Keratinocyte (primary cell): ENCODE measurements around the gene F10. TPM values are rescaled to one million over a fixed set of nuclear protein-coding genes. Genes with fewer than 3 reads are reported as not detected.

Source experiments
- DNase-seq: peaks from one replicate; pipeline ENCODE4 v3.0.0-alpha.2; 2011; ENCODE audit warnings: low read depth, missing footprints, low spot score
- FAIRE-seq: peaks from 2 replicates; lab custom pipeline; 2011; peaks lifted over from hg19 to GRCh38; lab: Jason Lieb, UNC
- H2AFZ ChIP-seq: 2 replicates; pipeline ENCODE4 v1.6.0; 2012; ENCODE audit warnings: low read length, control low read depth, inconsistent platforms; ENCODE audit not compliant: control insufficient read depth
- H3K27ac ChIP-seq: 2 replicates; pipeline ENCODE4 v1.5.1; 2011; ENCODE audit warnings: low read length; ENCODE audit not compliant: control insufficient read depth, insufficient read depth
- H3K27me3 ChIP-seq: 3 replicates; pipeline ENCODE4 v1.6.0; 2011; ENCODE audit warnings: low read length; ENCODE audit not compliant: control insufficient read depth, insufficient read depth; ENCODE audit errors: extremely low read depth
- H3K36me3 ChIP-seq, 2 experiments: 2 replicates in 1 of 2; 3 replicates in 1 of 2; pipeline ENCODE4 v1.5.1; 2011; ENCODE audit warnings: low read length in 2 of 2, mild to moderate bottlenecking in 1 of 2; ENCODE audit not compliant: control insufficient read depth in 2 of 2, insufficient read depth in 2 of 2; ENCODE audit errors: extremely low read depth in 1 of 2
- H3K4me1 ChIP-seq: 3 replicates; pipeline ENCODE4 v1.5.1; 2011; ENCODE audit warnings: low read length; ENCODE audit not compliant: control insufficient read depth, insufficient read depth; ENCODE audit errors: extremely low read depth
- H3K4me2 ChIP-seq: 3 replicates; pipeline ENCODE4 v1.6.0; 2011; ENCODE audit warnings: low read depth, low read length; ENCODE audit not compliant: control insufficient read depth, insufficient read depth; ENCODE audit errors: extremely low read depth
- H3K4me3 ChIP-seq, 3 experiments: fragments of 200-600 bp in 1 of 3; sonication (generic) in 1 of 3; 2 replicates in 2 of 3; 3 replicates in 1 of 3; pipeline ENCODE4 v1.5.1; 2011 to 2016; ENCODE audit warnings: low read length in 3 of 3, mild to moderate bottlenecking in 3 of 3, control low read depth in 2 of 3, inconsistent platforms in 1 of 3, low read depth in 1 of 3, mixed read lengths in 1 of 3, mixed run types in 1 of 3, moderate library complexity in 1 of 3; ENCODE audit not compliant: control insufficient read depth in 2 of 3, insufficient read depth in 2 of 3; ENCODE audit errors: extremely low read depth in 1 of 3
- H3K79me2 ChIP-seq: 2 replicates; pipeline ENCODE4 v1.6.0; 2012; ENCODE audit warnings: low read length; ENCODE audit not compliant: control insufficient read depth, insufficient read depth
- H3K9ac ChIP-seq: 3 replicates; pipeline ENCODE4 v1.6.0; 2011; ENCODE audit warnings: low read length; ENCODE audit not compliant: control insufficient read depth, insufficient read depth; ENCODE audit errors: extremely low read depth
- H3K9me1 ChIP-seq: 3 replicates; pipeline ENCODE4 v1.6.0; 2011; ENCODE audit warnings: low read length; ENCODE audit not compliant: control insufficient read depth, insufficient read depth; ENCODE audit errors: extremely low read depth
- H3K9me3 ChIP-seq: 2 replicates; pipeline ENCODE4 v1.5.1; 2012; ENCODE audit warnings: low read depth, low read length; ENCODE audit not compliant: control insufficient read depth
- H4K20me1 ChIP-seq: 3 replicates; pipeline ENCODE4 v1.6.0; 2011; ENCODE audit warnings: low read length; ENCODE audit not compliant: control insufficient read depth, insufficient read depth; ENCODE audit errors: extremely low read depth
- EZH2 ChIP-seq: IDR thresholded peaks from one replicate; pipeline ENCODE4 v1.6.1; 2012; ENCODE audit warnings: inconsistent platforms, mild to moderate bottlenecking, low read length, moderate library complexity
- dilution Hi-C: fragments of 300-500 bp; cut with MboI; formaldehyde crosslinking; loops from one replicate; pipeline ENCODE4 v1.7.0; 2020; ENCODE audit warnings: low sequenced_read_pairs; ENCODE audit not compliant: extremely low pct_ligation_motif_present
- polyA plus RNA-seq, 5 experiments: library from polyadenylated mRNA; depleted of rRNA in 3 of 5; stranded (reverse) in 3 of 5; stranded (forward) in 1 of 5; unstranded in 1 of 5; fragments of >200 nt; gene quantifications; 1 replicate in 1 of 5; 2 replicates in 3 of 5; 3 replicates in 1 of 5; pipeline versions ENCODE4 v1.2.1 to v1.2.3, GENCODE V29; 2011 to 2012; ENCODE audit warnings: missing spikeins in 2 of 5, low read depth in 1 of 5, low replicate concordance in 1 of 5
- TF ChIP-seq, protein P1 (sequence below), 3 experiments: IDR thresholded peaks in 1 of 3; conservative IDR thresholded peaks in 1 of 3; optimal IDR thresholded peaks in 1 of 3; 2 replicates in 2 of 3; 3 replicates in 1 of 3; pipeline versions ENCODE3 to v1.5.1; 2011; ENCODE audit warnings: low read length in 3 of 3, mild to moderate bottlenecking in 3 of 3, moderate library complexity in 2 of 3, control low read depth in 1 of 3, inconsistent platforms in 1 of 3; ENCODE audit not compliant: insufficient read depth in 2 of 3; ENCODE audit errors: extremely low read depth in 1 of 3

F10 gene
- polyA plus RNA-seq, 1 donor (not counting 4 experiments of a cell fraction or from before 2014, with no cell fraction given) = not detected

DNA sequence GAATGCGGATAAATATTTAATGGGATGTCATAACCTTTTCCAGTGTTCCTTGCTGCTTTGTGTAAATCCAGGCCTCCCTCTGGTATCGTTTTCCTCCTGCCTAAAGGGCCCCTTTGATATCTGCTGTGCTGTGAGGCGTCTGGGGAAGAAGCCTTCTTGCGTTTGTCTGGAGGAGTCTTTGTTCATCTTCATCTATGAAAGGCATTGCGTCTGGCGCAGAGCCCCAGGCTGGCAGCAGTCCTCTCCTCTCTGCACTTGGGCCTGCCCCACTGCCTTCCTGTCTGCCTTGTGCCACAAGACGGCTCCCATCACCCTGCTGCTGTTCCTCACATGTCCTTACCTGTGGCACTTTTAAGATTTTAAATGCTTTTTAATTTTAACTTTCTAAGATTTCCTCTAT, 45.6 kb downstream of the F10 start:
- Histone ChIP-seq H3K4me2 (no peak overlapping the region), H2AFZ (no peak overlapping the region), H3K9me1 (no peaks in the 10 kb centered on the region), H3K36me3 (peaks cover 9 to 15% of the 10 kb centered on the region in 2 experiments), H3K4me1 (no peaks in the 10 kb centered on the region), H3K27me3 (peaks cover under 1% of the 10 kb centered on the region), H3K9ac (no peak overlapping the region), H3K4me3 (no peak overlapping the region), H3K79me2 (no peaks in the 10 kb centered on the region), H3K27ac (no peak overlapping the region), H4K20me1 (no peaks in the 10 kb centered on the region), H3K9me3 (no peaks in the 10 kb centered on the region)
- no peak for DNase-seq
- dilution Hi-C loops = no loop called here
- TF ChIP-seq, protein P1, sequence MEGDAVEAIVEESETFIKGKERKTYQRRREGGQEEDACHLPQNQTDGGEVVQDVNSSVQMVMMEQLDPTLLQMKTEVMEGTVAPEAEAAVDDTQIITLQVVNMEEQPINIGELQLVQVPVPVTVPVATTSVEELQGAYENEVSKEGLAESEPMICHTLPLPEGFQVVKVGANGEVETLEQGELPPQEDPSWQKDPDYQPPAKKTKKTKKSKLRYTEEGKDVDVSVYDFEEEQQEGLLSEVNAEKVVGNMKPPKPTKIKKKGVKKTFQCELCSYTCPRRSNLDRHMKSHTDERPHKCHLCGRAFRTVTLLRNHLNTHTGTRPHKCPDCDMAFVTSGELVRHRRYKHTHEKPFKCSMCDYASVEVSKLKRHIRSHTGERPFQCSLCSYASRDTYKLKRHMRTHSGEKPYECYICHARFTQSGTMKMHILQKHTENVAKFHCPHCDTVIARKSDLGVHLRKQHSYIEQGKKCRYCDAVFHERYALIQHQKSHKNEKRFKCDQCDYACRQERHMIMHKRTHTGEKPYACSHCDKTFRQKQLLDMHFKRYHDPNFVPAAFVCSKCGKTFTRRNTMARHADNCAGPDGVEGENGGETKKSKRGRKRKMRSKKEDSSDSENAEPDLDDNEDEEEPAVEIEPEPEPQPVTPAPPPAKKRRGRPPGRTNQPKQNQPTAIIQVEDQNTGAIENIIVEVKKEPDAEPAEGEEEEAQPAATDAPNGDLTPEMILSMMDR (optimal IDR thresholded peaks at IDR 0.05 in 1 of 3, IDR thresholded peaks at IDR 0.05 in 1 of 3, conservative IDR thresholded peaks at IDR 0.05 in 1 of 3; ENCODE audit: extremely low read depth in 1 of 3, insufficient read depth in 2 of 3, low read length in 3 of 3) = no peak
- no peak for TF ChIP-seq EZH2
- FAIRE-seq = no peak

DNA sequence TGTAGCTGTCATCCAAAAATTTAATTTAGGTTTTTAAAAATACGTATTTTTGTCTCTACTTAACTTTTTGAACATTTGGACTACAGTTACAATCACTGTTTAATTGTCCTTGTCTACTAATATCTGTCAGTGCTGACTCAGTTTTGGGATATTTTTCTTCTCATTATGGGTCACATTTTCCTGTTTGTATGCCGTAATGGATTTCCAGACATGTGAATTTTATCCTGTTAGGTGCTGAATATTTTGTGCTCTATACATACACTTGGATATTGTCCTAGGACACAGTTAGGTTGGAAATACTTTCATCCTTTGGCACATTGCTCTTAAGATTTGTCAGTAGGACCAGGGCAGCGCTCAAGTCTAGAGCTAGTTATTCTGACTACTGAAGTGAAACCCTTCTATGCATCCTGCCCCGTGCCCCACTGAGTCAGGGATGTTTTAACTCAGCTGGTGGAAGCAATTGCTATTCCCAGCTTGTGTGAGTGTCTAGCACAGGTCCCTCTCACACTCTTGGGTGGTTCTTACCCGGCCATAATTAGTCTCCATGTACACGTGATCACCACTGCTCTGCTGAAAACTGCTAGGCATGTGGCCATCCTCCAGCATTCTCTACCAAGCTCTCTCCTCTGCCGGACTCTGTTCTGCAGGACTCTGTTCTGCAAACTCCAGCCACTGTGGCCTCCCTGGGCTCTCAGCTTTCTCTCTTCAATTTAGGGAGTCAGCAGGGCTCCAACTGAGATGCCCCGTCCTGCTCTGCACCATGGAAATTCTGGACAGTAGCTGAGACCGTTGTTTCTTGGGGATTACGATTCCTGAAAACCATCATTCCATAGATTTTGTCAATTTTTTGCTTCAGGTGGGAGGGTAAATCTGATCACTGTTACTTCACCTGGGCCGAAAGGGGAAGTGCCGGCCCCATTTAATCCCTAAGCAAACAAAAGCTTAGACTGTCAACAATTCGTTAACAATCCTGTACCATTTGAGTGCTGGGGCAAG, 47.0 kb downstream of the F10 start:
- Histone ChIP-seq H3K9ac (no peak overlapping the region), H3K4me2 (no peak overlapping the region), H3K9me1 (no peaks in the 10 kb centered on the region), H4K20me1 (no peaks in the 10 kb centered on the region), H2AFZ (no peak overlapping the region), H3K27ac (no peak overlapping the region), H3K36me3 (peaks cover 9 to 15% of the 10 kb centered on the region in 2 experiments), H3K4me1 (no peaks in the 10 kb centered on the region), H3K79me2 (no peaks in the 10 kb centered on the region), H3K27me3 (no peaks in the 10 kb centered on the region), H3K9me3 (no peaks in the 10 kb centered on the region), H3K4me3 (no peak overlapping the region)
- DNase-seq (no peak), FAIRE-seq (no peak)
- dilution Hi-C loops = no loop called here
- TF ChIP-seq EZH2 = no peak
- TF ChIP-seq, protein P1 (optimal IDR thresholded peaks at IDR 0.05 in 1 of 3, IDR thresholded peaks at IDR 0.05 in 1 of 3, conservative IDR thresholded peaks at IDR 0.05 in 1 of 3; ENCODE audit: extremely low read depth in 1 of 3, insufficient read depth in 2 of 3, low read length in 3 of 3) = no peak
